MCF 10A (cell line): ENCODE data around the gene RPS18. TPM values are rescaled to one million over a fixed set of nuclear protein-coding genes. Genes with fewer than 3 reads are reported as not detected.

Experiments used
- BruUV-seq: library from RNA; stranded (reverse); fragments of 400-500 nt; replicated peaks from 2 replicates; lab custom pipeline; 2021; lab: Mats Ljungman, UMichigan
- CTCF ChIA-PET: fragments of 300-600 bp; sonication (Branson Sonifier 250); formaldehyde crosslinking; extraction: SDS; loops from one replicate; lab custom pipeline; 2021; ENCODE audit warnings: antibody characterized with exemption, inconsistent platforms; lab: Yijun Ruan, JAX
- POLR2A ChIA-PET: fragments of 300-600, 350-650 bp; sonication (Branson Sonifier 250); formaldehyde crosslinking; extraction: SDS; loops from one replicate; lab custom pipeline; 2020; ENCODE audit warnings: antibody characterized with exemption, inconsistent platforms; lab: Yijun Ruan, JAX
- DNase-seq: peaks from one replicate; pipeline ENCODE4 v3.0.0-alpha.2; 2018; ENCODE audit not compliant: unreplicated experiment
- H3K27ac Mint-ChIP-seq: one replicate; pipeline ENCODE4 v1.8.0; 2022; ENCODE audit warnings: mild to moderate bottlenecking, low read depth, mixed read lengths; ENCODE audit not compliant: unreplicated experiment
- H3K27me3 Mint-ChIP-seq: one replicate; pipeline ENCODE4 v1.8.0; 2022; ENCODE audit warnings: mixed read lengths; ENCODE audit not compliant: insufficient read depth, unreplicated experiment
- H3K36me3 Mint-ChIP-seq: one replicate; pipeline ENCODE4 v1.8.0; 2022; ENCODE audit warnings: mild to moderate bottlenecking, moderate library complexity, mixed read lengths; ENCODE audit not compliant: insufficient read depth, unreplicated experiment
- H3K4me1 Mint-ChIP-seq: one replicate; pipeline ENCODE4 v1.8.0; 2022; ENCODE audit warnings: mixed read lengths; ENCODE audit not compliant: insufficient read depth, unreplicated experiment
- H3K4me3 Mint-ChIP-seq: one replicate; pipeline ENCODE4 v1.8.0; 2022; ENCODE audit warnings: mild to moderate bottlenecking, moderate library complexity, mixed read lengths; ENCODE audit not compliant: unreplicated experiment
- H3K9me3 Mint-ChIP-seq: one replicate; pipeline ENCODE4 v1.8.0; 2022; ENCODE audit warnings: mixed read lengths; ENCODE audit not compliant: unreplicated experiment
- intact Hi-C: fragments of 100-400 bp; cut with micrococcal nuclease; formaldehyde crosslinking; loops from 2 replicates; pipeline ENCODE4 v1.14.1; 2022
- total RNA-seq: library from RNA; stranded (reverse); gene quantifications from 2 replicates; pipeline ENCODE4 v1.2.3, GENCODE V29; 2022
- TF ChIP-seq, protein P1 (sequence below): fragments of 200-600 bp; IDR thresholded peaks from one replicate; pipeline ENCODE4 v1.8.0; 2022; ENCODE audit warnings: antibody characterized with exemption, mild to moderate bottlenecking; ENCODE audit not compliant: unreplicated experiment

Gene RPS18
- total RNA-seq, 1 experiment from 2014 or later = 4,063 TPM

DNA sequence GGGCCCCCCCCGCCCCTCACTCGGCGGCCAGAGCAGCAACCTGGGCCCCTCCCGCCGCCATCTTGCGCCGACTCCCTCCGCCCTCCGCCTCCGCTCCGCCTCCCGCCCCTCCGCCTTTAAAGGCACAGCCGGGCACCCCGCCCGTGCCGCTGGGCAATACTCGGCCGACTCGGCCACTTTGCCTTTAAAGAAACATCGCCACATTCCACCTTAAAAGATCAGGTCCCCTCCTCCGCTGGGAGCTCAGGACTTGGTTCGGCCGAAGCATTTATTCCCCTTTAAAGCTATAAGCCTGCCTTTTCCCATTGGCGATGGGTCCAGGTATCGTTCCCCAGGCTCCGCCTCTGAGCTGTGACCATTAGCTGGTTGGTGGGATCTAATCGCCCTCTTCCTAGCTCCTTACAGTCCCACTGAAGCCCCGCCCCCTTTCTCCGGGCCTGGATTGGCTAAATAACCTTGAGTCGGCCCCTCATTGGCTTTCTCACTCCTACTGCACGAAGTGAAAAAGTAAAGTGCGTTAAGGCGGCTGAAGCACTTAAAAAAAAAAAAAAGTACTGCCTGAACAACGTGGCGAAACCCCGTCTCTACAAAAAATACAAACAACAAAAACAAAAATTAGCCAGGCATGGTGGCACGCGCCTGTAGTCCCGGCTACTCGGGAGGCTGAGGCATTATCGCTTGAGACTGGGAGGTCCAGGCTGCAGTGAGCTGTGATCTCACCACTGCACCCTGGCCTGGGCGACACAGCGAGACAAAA lies 46.0 kb downstream of the RPS18 start, which contains the start of gene ZBTB22:
Gene ZBTB22 (minus strand): TSS at position 76 of the 757 bp plus-strand sequence. CDS start 828 bp downstream, outside the sequence.
- CTCF ChIA-PET = interaction anchor here (0.6 to 2.5 kb wide), 10 partner anchors 9 to 472 kb away, joined by 3 to 10 read pairs (median 3); no protein-coding TSS in a partner anchor
- intact Hi-C loops = no loop called here
- TF ChIP-seq, protein P1, sequence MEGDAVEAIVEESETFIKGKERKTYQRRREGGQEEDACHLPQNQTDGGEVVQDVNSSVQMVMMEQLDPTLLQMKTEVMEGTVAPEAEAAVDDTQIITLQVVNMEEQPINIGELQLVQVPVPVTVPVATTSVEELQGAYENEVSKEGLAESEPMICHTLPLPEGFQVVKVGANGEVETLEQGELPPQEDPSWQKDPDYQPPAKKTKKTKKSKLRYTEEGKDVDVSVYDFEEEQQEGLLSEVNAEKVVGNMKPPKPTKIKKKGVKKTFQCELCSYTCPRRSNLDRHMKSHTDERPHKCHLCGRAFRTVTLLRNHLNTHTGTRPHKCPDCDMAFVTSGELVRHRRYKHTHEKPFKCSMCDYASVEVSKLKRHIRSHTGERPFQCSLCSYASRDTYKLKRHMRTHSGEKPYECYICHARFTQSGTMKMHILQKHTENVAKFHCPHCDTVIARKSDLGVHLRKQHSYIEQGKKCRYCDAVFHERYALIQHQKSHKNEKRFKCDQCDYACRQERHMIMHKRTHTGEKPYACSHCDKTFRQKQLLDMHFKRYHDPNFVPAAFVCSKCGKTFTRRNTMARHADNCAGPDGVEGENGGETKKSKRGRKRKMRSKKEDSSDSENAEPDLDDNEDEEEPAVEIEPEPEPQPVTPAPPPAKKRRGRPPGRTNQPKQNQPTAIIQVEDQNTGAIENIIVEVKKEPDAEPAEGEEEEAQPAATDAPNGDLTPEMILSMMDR = no peak
- Mint-ChIP-seq H3K4me3 (peak within 1 kb of the TSS; percentile 81), H3K9me3 (no peaks in the 10 kb centered on the region), H3K36me3 (peaks cover 76% of the 10 kb centered on the region), H3K4me1 (peaks cover 66% of the 10 kb centered on the region), H3K27ac (peak within 1 kb of the TSS; percentile 80), H3K27me3 (no peaks in the 10 kb centered on the region)
- DNase-seq = peak; percentile 100
- POLR2A ChIA-PET = interaction anchor here (0.6 to 3.0 kb wide), 25 partner anchors 9 to 347 kb away, joined by 3 to 30 read pairs (median 4); partner anchors contain the start of genes B3GALT4, CUTA, PFDN6 and RGL2
- BruUV-seq = no TSS peak

DNA sequence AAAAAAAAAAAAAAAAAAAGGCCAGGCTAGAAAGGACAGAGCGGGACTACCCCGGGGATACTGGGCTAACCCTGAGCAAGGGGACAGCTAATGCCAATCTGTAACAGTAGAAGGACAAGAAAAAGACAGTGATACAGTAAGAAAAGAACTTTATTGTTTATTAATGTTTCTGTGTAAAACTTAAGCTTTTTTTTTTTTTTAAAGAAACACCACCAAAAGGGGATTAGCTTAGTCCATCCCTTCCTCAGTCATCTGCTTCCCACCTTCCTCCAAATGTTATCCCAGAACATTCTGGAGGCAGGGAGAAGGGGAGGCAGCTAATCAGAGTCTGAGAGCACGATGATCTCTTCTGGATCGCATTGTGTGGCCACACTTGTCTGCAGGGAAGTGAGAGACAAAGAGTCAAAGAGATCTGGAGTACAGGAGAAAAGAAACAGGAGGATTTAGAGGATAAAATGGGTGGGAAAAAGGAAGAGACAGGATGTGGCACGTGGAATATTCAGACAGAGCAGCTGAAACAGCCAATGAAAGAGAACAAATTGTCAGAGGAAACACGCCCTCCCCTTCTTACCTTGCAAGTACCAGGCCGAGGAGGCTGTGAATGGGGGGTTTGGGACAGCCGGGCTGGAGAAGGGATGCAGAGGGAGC lies 46.7 kb downstream of the RPS18 start:
- H3K36me3 Mint-ChIP-seq = peaks cover 73% of the 10 kb centered on the region
- no peaks in the 10 kb centered on the region for H3K9me3 Mint-ChIP-seq
- TF ChIP-seq, protein P1 = no peak
- CTCF ChIA-PET = interaction anchor here (0.7 to 2.5 kb wide), 7 partner anchors 26 to 359 kb away, joined by 3 to 10 read pairs (median 3); partner anchors contain the start of gene CUTA
- peaks cover 68% of the 10 kb centered on the region for H3K4me1 Mint-ChIP-seq
- H3K27ac Mint-ChIP-seq = peak overlapping the region; percentile 80
- POLR2A ChIA-PET = interaction anchor here (0.5 to 3.0 kb wide), 19 partner anchors 20 to 1697 kb away, joined by 3 to 30 read pairs (median 3); partner anchors contain the start of genes B3GALT4, CUTA, PFDN6 and RGL2
- peak overlapping the region; percentile 81 for H3K4me3 Mint-ChIP-seq
- BruUV-seq = no TSS peak
- DNase-seq = no peak
- intact Hi-C loops = no loop called here
- H3K27me3 Mint-ChIP-seq = no peaks in the 10 kb centered on the region

DNA sequence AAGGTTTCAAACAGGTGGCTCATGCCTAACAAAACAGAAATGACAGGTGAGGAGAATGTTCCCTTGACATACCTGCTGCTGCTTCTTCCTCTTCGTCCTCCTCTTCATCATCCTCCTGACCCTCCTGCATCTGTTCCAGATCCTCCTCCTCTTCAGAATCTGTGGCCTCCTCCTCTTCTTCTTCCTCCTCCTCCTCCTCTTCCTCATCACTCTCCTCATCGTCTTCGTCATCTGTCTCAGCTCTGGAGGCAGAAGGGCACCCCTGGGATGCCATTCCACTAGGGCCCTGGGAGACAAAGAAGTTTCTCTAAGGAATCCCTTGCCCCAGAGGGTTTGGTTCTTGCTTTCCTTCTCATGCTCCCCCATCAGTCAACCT lies 48.1 kb downstream of the RPS18 start:
- Mint-ChIP-seq H3K36me3 (peaks cover 63% of the 10 kb centered on the region), H3K27me3 (no peaks in the 10 kb centered on the region), H3K4me1 (peaks cover 67% of the 10 kb centered on the region), H3K27ac (peak overlapping the region; percentile 80), H3K4me3 (peak overlapping the region; percentile 81), H3K9me3 (no peaks in the 10 kb centered on the region)
- ChIA-PET POLR2A (interaction anchor here (0.6 to 1.8 kb wide), 7 partner anchors 8 to 256 kb away, joined by 3 to 6 read pairs (median 3); partner anchors contain the start of gene B3GALT4), CTCF (interaction anchor here (0.6 to 2.5 kb wide), 3 partner anchors 25 to 174 kb away, joined by 3 to 10 read pairs (median 3); no protein-coding TSS in a partner anchor)
- intact Hi-C loops = no loop called here
- BruUV-seq = no TSS peak
- TF ChIP-seq, protein P1 = no peak
- no peak for DNase-seq
